Uterus (tissue), 4 donors: Measurements from ENCODE around the gene CLCN1. TPM values are rescaled to one million over a fixed set of nuclear protein-coding genes. Genes with fewer than 3 reads are reported as not detected.
A peak's percentile ranks its signal among the peaks of the same experiment; 100 is the strongest.

Experiments
- DNase-seq, 2 donors: peaks; one replicate each; pipeline ENCODE4 v3.0.0-alpha.2; 2019 to 2020
- H3K27ac ChIP-seq, 2 donors: fragments of 200-600 bp; sonication (generic); 1 replicate in 1 of 2; 2 replicates in 1 of 2; pipeline ENCODE4 v1.5.1; 2016 to 2018
- H3K27me3 ChIP-seq, 2 donors: fragments of 200-600 bp; sonication (generic); one replicate each; pipeline ENCODE4 v1.5.1; 2018 to 2019; ENCODE audit warnings: control low read depth in 1 of 2
- H3K36me3 ChIP-seq, 2 donors: fragments of 200-600 bp; sonication (generic); one replicate each; pipeline ENCODE4 v1.5.1; 2019; ENCODE audit warnings: control low read depth in 1 of 2
- H3K4me1 ChIP-seq, 2 donors: fragments of 200-600 bp; sonication (generic); one replicate each; pipeline ENCODE4 v1.5.1; 2018 to 2019; ENCODE audit warnings: control low read depth in 1 of 2
- H3K4me3 ChIP-seq, 2 donors: fragments of 200-600 bp; sonication (generic); 1 replicate in 1 of 2; 2 replicates in 1 of 2; pipeline ENCODE4 v1.5.1; 2018 to 2019; ENCODE audit warnings: mild to moderate bottlenecking in 1 of 2
- H3K9me3 ChIP-seq, 2 donors: fragments of 200-600 bp; sonication (generic); one replicate each; pipeline ENCODE4 v1.5.1; 2019; ENCODE audit warnings: control low read depth in 1 of 2
- CTCF ChIP-seq, 4 experiments: fragments of 200-600 bp in 2 of 4; fragments of 450-650 bp in 2 of 4; sonication (generic) in 2 of 4; IDR thresholded peaks; one replicate each; pipeline ENCODE4 v1.5.1; 2016 to 2019; ENCODE audit warnings: antibody characterized with exemption in 4 of 4, mild to moderate bottlenecking in 2 of 4, moderate library complexity in 1 of 4
- POLR2A ChIP-seq, 2 donors: fragments of 450-650 bp; IDR thresholded peaks; one replicate each; pipeline ENCODE4 v1.6.1; 2016; ENCODE audit warnings: antibody characterized with exemption in 2 of 2, mild to moderate bottlenecking in 1 of 2, moderate library complexity in 1 of 2
- intact Hi-C: fragments of 100-400 bp; cut with DNase I; formaldehyde crosslinking; loops from one replicate; pipeline ENCODE4 v1.15.1; 2023; ENCODE audit warnings: low total_unique reads
- total RNA-seq, 4 donors: library from RNA; depleted of rRNA in 3 of 4; stranded (reverse); fragments of >200 nt in 3 of 4; gene quantifications; one replicate each; pipeline versions ENCODE4 v1.1.0 to v1.2.4, GENCODE V29; 2014 to 2023
- donor health status: DM: yes; HTN: yes; CAD: no.

The CLCN1 gene
- total RNA-seq, 4 donors from 2014 or later = 0.21 to 0.30 TPM; not detected in 2

GRCh38 chr7:143361552-143362130, 45.7 kb downstream of the CLCN1 start:
- no peak for DNase-seq
- Histone ChIP-seq H3K27me3 (no peaks in the 10 kb centered on the region), H3K4me1 (no peaks in the 10 kb centered on the region), H3K4me3 (peak overlapping the region; percentile 50 to 54), H3K27ac (peak overlapping the region; percentile 32), H3K9me3 (no peaks in the 10 kb centered on the region), H3K36me3 (no peaks in the 10 kb centered on the region)
- no peak for TF ChIP-seq POLR2A (IDR thresholded peaks at IDR 0.05)
- no peak for TF ChIP-seq CTCF (IDR thresholded peaks at IDR 0.05)
- intact Hi-C loops = no loop called here

- DNase-seq = no peak
- Histone ChIP-seq H3K4me1 (no peaks in the 10 kb centered on the region), H3K36me3 (no peaks in the 10 kb centered on the region), H3K9me3 (no peaks in the 10 kb centered on the region), H3K27ac (peak within 1 kb of the TSS; percentile 32), H3K27me3 (no peaks in the 10 kb centered on the region), H3K4me3 (peak within 1 kb of the TSS; percentile 50 to 54)
- TF ChIP-seq POLR2A (IDR thresholded peaks at IDR 0.05) (no peak), CTCF (IDR thresholded peaks at IDR 0.05) (no peak)
- intact Hi-C loops = no loop called here
These were observed 46.5 kb downstream of the CLCN1 start, which contains the start of gene FAM131B for GRCh38 chr7:143362131-143363015. Gene FAM131B, minus strand, starts transcription at chr7:143362713. Its CDS starts 110 bp downstream, at chr7:143362603.

- Histone ChIP-seq H3K36me3 (no peaks in the 10 kb centered on the region), H3K27ac (peak overlapping the region in 1 of 2 donors; percentile 32), H3K4me1 (no peaks in the 10 kb centered on the region), H3K27me3 (no peaks in the 10 kb centered on the region), H3K9me3 (no peaks in the 10 kb centered on the region), H3K4me3 (peak overlapping the region; percentile 8 to 54)
- no peak for TF ChIP-seq POLR2A (IDR thresholded peaks at IDR 0.05)
- TF ChIP-seq CTCF (IDR thresholded peaks at IDR 0.05) = no peak
- no peak for DNase-seq
- intact Hi-C loops = no loop called here
These were observed 47.4 kb downstream of the CLCN1 start for GRCh38 chr7:143363016-143363937.

GRCh38 chr7:143367972-143368371, 52.1 kb downstream of the CLCN1 start:
- H3K4me3 ChIP-seq = no peak overlapping the region
- H3K27ac ChIP-seq = no peak overlapping the region
- no peak for DNase-seq
- no peaks in the 10 kb centered on the region for H3K27me3 ChIP-seq
- H3K9me3 ChIP-seq = no peaks in the 10 kb centered on the region
- intact Hi-C loops = no loop called here
- H3K4me1 ChIP-seq = no peaks in the 10 kb centered on the region
- H3K36me3 ChIP-seq = no peaks in the 10 kb centered on the region
- no peak for TF ChIP-seq POLR2A (IDR thresholded peaks at IDR 0.05)
- TF ChIP-seq CTCF (IDR thresholded peaks at IDR 0.05) = no peak
